ENCODE results near the gene HCRTR1. TPM values are rescaled to one million over a fixed set of nuclear protein-coding genes. Genes with fewer than 3 reads are reported as not detected.

The HCRTR1 gene
- total and polyA plus RNA-seq, 10 of the 15 experiments (the other 5 are each of a cell fraction or from before 2014, with no cell fraction given), result not detected

- Histone ChIP-seq H4K20me1 (ENCODE audit: control insufficient read depth, insufficient read depth) (no peaks in the 10 kb centered on the region), H3K4me3 (no peak overlapping the region), H3K9ac (ENCODE audit: control insufficient read depth, insufficient read depth, low read length) (no peak overlapping the region), H3K36me3 (ENCODE audit: control insufficient read depth in 2 of 2, insufficient read depth in 2 of 2, low read length in 1 of 2) (no peaks in the 10 kb centered on the region), H3K27me3 (replicated peaks in 1 of 2; ENCODE audit: control insufficient read depth in 2 of 2, insufficient read depth in 2 of 2, low read length in 1 of 2) (no peaks in the 10 kb centered on the region; a peak in 1 of 4 replicates), H3K27ac (ENCODE audit: control insufficient read depth, insufficient read depth) (no peak overlapping the region), H3K4me1 (ENCODE audit: control insufficient read depth, insufficient read depth, low read length) (no peaks in the 10 kb centered on the region), H3K4me2 (ENCODE audit: control insufficient read depth, insufficient read depth) (no peak overlapping the region), H3K79me2 (ENCODE audit: control insufficient read depth, insufficient read depth, low read length) (no peaks in the 10 kb centered on the region), H2AFZ (ENCODE audit: control insufficient read depth, low read depth, low read length) (no peak overlapping the region), H3K9me3 (replicated peaks; ENCODE audit: control insufficient read depth, insufficient read depth, low read length) (no peaks in the 10 kb centered on the region)
- ChIA-PET POLR2A (interaction anchor here (0.6 kb wide), 1 partner anchor 625 kb away, joined by 5 read pairs; no protein-coding TSS in a partner anchor), SMC1A (ENCODE audit: uncharacterized antibody, unreplicated experiment) (interaction anchor here (0.9 to 1.3 kb wide), 2 partner anchors 13 to 94 kb away, joined by 3 to 4 read pairs; partner anchors contain the start of gene PEF1), CTCF (interaction anchor here (0.6 kb wide), 1 partner anchor 13 kb away, joined by 4 read pairs; the partner anchor contains the start of gene PEF1), RAD21 (ENCODE audit: unreplicated experiment) (no interaction called here)
- no TSS peak for BruUV-seq (replicated peaks)
- FAIRE-seq (no peak), DNase-seq (ENCODE audit: low read depth, low spot score) (no peak), ATAC-seq (no peak)
- in situ Hi-C loops (cut with MboI), result loop anchor here (5.0 kb wide), 1 partner anchor 139 kb away; no protein-coding TSS in a partner anchor
- intact Hi-C loops (cut with micrococcal nuclease; ENCODE audit: unreplicated experiment), result no loop called here
- 54% methylated on average over 12 of the region's 12 CpGs for WGBS (ENCODE audit: insufficient coverage, insufficient replicate concordance, low lambda C conversion rate, missing lambda C conversion rate)
- no peak for TF ChIP-seq SUPT20H (IDR thresholded peaks at IDR 0.05; ENCODE audit: borderline replicate concordance, control insufficient read depth, low read depth, low read length)
- no peak for TF ChIP-seq KDM1A (IDR thresholded peaks at IDR 0.05; ENCODE audit: borderline replicate concordance)
- TF ChIP-seq GATAD2B (conservative IDR thresholded peaks at IDR 0.05; ENCODE audit: low read depth), result no peak
- no peak for TF ChIP-seq CBX5 (IDR thresholded peaks at IDR 0.05; ENCODE audit: low read depth)
- no peak for TF ChIP-seq IRF3 (IDR thresholded peaks at IDR 0.05)
- TF ChIP-seq PML (IDR thresholded peaks at IDR 0.05; ENCODE audit: low read length), result no peak
- TF ChIP-seq CBFB (IDR thresholded peaks at IDR 0.05; ENCODE audit: low read depth), result no peak
- TF ChIP-seq, protein P1, sequence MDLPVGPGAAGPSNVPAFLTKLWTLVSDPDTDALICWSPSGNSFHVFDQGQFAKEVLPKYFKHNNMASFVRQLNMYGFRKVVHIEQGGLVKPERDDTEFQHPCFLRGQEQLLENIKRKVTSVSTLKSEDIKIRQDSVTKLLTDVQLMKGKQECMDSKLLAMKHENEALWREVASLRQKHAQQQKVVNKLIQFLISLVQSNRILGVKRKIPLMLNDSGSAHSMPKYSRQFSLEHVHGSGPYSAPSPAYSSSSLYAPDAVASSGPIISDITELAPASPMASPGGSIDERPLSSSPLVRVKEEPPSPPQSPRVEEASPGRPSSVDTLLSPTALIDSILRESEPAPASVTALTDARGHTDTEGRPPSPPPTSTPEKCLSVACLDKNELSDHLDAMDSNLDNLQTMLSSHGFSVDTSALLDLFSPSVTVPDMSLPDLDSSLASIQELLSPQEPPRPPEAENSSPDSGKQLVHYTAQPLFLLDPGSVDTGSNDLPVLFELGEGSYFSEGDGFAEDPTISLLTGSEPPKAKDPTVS (IDR thresholded peaks at IDR 0.05; ENCODE audit: low read depth, low read length), result no peak
- TF ChIP-seq SPI1 (IDR thresholded peaks at IDR 0.05; ENCODE audit: borderline replicate concordance, insufficient read depth, low read depth, low read length), result no peak
- no peak for TF ChIP-seq BCL3 (IDR thresholded peaks at IDR 0.05; ENCODE audit: borderline replicate concordance, insufficient read depth, low read depth, low read length, poor library complexity, severe bottlenecking)
- no peak for TF ChIP-seq MYB (IDR thresholded peaks at IDR 0.05; ENCODE audit: borderline replicate concordance, low read depth, low read length)
- TF ChIP-seq FOXM1 (IDR thresholded peaks at IDR 0.05; ENCODE audit: low read depth, low read length), result no peak
- no peak for TF ChIP-seq HCFC1 (IDR thresholded peaks at IDR 0.05; ENCODE audit: low read length)
- no peak for TF ChIP-seq SREBF1 (IDR thresholded peaks at IDR 0.05; ENCODE audit: low read length)
Observed at GRCh38 chr1:31657972-31658510, 40.6 kb downstream of the HCRTR1 start.
